GF-D8 (cell line): ENCODE results near the gene CDC26.
"Not testable (repeated sequence)": the region's sequence is repeated elsewhere in the genome, so short reads cannot be mapped to it uniquely, and the experiment has no call there.

ENCODE experiments used
- DNase-seq: peaks from one replicate; lab custom pipeline; 2025; lab: John Stamatoyannopoulos, UW

CDC26 gene

DNA sequence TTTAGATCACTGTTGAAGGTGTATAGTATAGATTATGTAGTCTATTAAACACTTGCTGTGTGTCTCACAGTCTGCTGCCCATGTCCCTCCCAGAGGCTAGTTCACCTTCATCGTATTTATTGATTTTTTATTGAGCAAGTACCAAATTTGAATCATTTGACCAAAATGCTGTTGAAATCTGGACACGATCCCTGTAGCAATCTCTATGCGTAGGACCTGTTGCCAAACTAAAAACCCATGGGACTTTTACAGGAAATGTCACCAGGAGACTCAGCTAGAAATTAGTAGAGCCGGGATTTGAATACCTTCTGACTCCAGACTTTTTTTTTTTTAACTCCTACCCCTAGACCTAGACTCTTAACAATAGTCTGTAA is 36.5 kb downstream of the CDC26 start:
- DNase-seq: no peak

DNA sequence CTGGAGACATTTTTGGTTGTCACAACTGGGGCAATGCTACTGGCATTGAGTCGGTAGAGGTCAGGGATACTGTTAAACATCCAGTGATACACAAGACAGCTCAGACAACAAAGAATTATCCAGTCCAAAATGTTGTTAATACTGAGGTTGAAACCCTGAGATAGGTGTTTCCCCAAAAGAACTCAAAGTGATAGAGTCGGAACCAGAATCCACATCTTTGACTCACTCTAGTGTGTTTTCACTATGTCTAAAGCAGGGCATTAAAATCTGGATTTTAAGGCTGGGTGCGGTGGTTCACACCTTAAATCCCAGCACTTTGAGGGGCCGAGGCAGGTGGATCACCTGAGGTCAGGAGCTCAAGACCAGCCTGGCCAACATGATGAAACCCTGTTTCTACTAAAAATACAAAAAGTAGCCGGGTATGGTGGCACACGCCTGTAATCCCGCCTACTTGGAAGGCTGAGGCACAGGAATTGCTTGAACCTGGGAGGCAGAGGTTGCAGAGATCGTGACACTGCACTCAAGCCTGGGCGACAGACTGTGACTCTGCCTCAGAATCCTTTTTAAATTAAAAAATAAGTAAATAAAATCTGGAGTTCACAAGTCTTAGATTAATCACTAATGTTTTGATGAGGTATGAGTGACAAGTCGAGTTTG is 37.0 kb downstream of the CDC26 start:
- DNase-seq: no peak

DNA sequence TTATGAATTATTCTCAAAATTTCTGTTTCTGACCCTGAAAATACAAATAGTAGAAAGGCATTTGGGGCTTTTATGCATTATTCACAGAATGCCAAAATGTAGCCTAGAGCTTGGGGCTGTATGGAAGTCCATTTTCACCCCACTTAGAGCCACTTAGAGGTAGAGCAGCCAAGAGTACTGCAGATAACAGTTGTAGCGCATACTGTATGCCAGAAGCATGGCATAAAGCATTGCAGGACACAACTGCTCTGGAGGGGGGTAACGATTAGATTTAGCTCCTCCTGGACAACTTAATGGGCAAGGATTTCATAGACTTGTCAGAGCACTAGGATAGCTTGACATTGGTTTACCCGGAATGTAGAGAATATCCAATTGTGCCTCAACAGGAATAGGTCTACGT is 38.3 kb downstream of the CDC26 start:
- no peak for DNase-seq

DNA sequence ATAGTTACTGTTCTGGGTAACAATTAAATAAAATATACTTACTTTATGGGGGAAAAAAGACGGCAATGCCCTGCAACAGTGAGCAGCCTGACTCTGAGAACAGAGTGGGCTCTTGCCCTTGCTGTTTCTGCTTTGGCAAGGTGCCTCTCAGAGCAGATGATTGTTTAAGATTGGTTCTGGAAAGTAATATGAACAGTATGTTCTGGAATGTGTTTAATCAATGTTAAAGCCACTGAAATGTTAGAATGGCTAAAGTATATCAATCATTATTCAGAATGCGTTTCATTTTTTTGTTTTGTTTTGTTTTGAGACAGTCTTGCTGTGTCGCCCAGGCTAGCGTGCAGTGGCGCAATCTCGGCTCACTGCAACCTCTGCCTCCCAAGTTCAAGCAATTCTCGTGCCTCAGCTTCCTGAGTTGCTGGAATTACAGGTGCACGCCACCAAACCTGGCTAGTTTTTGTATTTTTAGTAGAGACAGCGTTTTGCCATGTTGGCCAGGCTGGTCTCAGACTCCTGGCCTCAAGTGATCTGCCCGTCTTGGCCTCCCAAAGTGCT is 39.6 kb downstream of the CDC26 start:
- not testable (repeated sequence) for DNase-seq

DNA sequence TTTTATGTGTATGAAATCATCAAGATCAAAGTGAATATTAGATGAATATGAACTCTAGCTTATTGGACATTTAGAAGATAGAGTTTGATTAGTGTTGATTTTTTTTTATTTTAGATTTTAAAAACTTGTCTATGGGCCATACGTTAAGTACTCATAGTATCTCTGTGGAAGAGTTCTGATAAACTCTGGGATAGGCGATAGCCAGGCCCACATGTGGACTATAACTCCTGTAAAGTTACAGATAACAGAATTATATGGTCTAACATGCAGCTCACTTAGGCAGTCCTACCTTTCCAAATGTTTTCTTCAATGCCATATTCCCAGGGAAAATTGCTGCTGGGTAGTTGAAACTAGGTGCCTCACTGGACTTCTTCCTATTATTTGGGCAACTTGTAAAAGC is 43.7 kb downstream of the CDC26 start:
- DNase-seq: no peak

DNA sequence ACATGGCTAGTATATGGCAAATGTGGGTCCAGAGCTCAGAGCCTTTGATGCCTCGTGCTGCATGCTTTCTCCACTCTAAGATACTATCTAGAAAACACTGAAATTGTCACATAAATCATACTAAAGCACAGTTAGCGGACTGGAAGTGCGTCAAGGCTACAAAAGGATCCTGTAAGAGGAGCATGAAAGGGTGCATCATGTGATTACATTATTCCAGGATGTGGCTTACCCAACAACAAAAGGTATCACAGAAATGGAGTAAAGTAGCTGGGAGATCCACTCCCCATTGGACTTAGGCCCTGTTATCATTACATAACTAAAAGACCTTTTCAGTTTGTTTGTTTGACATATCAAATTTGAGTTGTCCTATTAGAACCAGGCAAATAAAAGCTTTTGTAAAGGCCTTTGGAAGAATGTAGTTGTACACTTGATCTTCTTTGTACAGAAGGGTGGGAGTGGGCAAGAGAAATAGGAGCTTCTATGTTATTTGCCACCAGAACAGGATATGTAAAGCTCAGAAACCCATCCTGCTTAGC is 47.2 kb downstream of the CDC26 start:
- DNase-seq: no peak

DNA sequence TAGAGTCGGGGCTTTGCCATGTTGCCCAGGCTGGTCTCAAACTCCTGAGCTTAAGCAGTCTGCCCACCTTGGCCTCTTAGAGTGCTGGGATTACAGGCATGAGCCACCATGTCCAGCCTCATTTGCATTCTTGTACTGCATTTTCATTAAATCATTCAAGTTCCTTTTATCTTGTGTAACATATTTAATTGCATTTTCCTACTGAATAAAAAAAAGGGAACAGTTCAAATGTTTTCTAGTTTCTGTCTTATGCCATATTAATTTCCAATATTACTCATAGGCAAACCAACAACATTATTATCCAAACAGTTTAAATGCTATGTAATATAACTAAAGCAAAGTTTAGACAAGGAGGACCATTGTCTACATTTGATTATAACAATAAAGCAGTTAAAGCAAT is 47.9 kb downstream of the CDC26 start:
- no peak for DNase-seq

DNA sequence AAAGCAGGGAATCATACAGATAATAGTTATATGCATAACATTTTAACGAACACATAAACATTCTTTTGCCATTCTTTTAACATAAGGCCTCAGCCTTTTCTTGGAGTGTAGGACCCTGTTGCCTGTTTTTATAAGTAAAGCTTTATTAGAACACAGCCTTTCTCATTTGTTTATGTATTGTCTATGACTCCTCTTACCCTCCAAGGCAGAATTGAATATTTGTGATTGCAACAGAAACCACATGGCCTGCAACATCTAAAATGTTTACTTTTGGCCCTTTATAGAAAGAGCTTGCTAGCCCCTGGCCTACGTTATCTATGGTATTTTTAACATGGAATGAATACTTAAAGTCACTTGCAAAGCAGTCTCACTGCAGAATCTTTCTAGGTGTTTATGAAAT is 51.4 kb downstream of the CDC26 start:
- no peak for DNase-seq

DNA sequence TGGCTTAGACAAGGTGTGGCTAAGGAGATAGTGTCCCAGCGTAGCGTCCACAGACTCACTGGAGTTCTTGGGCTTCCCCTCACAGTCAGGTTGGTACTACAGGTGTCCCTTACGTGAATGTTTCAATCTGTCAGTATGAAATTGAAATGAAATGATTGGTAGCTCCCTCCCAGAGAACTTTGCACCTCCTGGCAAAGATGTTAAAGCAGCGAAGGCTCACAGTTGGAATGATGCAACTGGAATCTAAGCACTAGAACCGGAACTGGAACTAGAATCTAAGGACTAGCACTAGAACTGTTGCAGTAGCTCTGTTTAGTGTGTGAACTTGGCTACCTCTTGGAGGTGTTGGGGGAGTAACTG is 52.9 kb downstream of the CDC26 start:
- DNase-seq: peak; percentile 20

DNA sequence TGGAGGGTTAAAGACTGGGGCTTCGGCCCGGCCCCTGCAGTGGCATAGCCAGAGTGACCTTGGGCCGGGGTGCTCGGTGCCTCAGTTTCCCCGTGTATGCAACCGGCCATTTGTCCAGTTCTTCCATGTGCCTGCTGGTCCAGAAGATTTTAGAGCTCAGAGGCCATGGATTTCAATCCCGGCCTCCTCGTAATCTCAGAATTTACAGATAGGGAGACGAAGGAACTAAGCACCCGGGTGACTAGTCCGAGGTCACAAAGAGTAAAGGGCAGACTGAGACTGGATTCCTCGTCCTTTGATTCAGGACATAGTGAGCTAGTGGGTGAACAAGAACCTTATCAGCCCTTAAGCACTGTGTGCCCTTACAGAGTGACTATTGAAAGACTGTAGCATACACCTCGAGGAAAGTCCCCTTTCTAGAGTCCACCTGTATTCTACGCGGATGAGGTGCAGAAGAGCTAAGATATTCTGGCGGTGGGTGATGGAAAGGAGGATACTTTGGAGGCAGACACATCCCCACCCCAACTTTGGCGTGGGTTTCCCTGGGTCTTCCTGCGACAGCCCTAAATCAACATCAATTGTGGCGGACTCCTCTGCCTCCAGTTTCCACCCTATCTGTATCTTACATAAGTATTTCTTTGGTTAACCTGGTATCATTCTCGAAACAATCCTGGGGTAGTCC is 53.4 kb downstream of the CDC26 start:
- no peak for DNase-seq

DNA sequence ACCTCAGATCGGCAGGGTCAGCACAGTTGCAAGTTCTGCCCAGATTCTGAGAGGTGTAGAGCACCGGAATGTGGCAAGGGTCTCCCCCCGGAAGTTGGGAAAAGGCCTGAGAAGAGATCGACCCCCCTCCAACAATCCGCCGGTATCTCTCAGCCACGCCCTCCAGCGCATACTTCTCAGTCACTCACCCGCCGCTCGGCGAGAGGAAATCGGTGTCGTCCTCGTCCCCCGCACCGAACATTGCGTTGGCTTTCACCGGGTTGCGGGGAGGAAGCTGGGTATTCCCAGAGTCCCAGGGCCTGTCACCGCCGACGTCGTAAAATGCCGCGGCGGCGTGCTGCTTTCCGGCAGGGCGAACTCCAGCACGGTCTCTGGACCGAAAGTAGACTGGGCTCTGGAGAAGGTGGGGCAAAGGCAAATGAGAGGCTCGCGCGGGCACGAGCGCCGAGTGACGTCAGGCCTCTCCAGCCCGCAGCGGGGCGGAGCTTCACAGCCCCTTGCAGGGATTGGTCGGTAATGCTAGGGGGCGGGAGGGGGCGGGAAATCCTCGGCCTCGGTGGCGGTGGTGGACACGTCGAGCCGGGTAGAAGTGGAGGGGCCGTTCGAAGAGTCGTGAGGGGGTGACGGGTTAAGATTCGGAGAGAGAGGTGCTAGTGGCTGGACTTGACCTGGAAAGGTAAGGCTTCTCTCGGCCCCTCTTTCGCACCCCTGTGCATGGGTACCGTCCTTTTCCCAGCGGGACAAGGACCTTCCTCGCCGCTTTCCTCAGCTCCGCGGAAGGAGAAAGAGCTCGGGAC is 54.2 kb downstream of the CDC26 start, which contains the start of the genes FKBP15 and SLC31A1:
FKBP15 (minus strand) TSS at position 275 of the 797 bp plus-strand sequence; CDS start at position 241, 34 bp downstream.
SLC31A1 (plus strand) TSS at position 542 of the 797 bp plus-strand sequence. CDS start 34,605 bp downstream, outside the sequence.
- peak; percentile 93 for DNase-seq

DNA sequence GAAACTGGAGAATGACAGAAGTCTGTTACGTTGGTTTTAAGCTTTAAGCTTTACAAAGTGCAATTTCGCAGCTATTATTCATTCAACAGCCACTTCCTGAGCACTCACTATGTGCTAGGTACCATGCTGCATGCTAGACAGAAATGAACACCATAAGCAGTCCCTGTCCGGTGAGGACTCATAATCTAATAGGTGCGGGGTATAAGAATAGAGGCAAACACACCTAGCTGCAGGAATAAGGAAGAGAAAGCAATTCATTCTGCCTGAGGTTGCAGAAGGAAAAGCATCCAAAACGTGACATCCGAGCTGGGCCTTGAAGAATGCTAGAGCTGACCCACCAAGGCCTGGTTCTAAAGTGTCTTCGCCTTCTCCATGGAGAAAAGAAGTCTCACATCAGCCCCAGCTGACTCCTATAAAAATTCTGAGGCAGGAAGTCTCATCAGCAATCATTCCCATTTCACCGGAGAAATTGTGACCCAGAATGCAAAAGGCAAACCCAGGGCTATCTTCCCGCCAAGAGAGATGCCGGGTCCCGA is 54.8 kb downstream of the CDC26 start:
- DNase-seq: no peak

DNA sequence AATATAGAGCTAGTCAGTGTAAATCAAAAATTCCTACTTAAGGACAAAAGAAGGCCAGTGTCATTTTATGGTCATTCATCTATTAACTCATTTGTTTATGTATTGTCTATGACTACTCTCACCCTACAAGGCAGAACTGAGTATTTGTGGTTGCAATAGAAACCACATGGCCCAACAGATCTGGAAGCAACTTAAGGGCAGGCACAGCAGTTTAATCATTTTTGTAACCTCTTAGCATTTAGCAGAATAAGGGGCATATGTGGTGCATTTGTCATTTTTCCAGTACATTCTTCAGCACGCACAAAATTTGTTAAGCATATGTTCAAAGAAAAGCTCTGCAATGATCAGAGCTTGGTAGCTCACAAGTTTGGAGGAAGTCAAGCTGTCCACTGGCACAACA is 55.4 kb downstream of the CDC26 start:
- DNase-seq: peak; percentile 48

DNA sequence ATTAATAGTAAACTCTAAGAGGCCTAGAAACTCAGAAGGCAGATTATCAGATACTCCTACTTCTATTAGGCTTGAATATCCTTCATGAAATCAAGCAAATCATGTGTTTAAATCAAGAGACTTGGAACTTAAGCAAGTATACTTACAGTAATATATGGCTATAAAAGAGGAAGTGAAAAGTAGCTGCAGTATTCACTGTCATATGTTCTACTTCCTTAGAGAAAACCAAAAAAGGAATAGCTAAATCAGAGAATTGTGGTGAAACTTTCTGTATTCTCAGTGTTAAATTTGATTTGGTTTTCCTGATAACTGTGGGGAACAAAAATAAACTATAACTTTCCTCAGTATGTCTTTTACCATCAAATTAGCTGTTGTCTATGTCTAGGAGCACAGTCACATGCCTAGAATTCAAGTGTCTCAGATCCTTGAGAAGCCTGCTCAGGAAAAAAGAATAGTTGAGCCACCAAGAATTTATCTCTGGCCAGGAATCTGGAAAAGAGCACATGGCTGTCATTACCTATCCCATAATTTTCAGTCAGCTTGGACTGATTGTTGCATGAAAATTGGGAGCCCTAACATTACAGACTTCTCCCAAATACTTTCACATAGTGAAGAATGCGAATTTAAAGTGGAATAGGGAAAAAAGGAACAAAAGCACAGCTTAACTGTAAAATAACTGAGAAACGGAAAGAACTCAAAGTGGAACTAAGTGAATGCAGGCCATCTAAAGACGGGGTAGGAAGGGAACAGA is 56.0 kb downstream of the CDC26 start:
- DNase-seq: peak; percentile 62
